GM18868 (cell line): ENCODE data around the gene NT5DC2.
A peak's percentile ranks its signal among the peaks of the same experiment; 100 is the strongest.
"Not testable (repeated sequence)": the region's sequence is repeated elsewhere in the genome, so short reads cannot be mapped to it uniquely, and the experiment has no call there.

Experiments used
- ATAC-seq: cut with Tn5 transposase; IDR thresholded peaks from one replicate; pipeline ENCODE4 v1.9.1; 2021; ENCODE audit warnings: mild to moderate bottlenecking, moderate library complexity; ENCODE audit not compliant: unreplicated experiment

The NT5DC2 gene

DNA sequence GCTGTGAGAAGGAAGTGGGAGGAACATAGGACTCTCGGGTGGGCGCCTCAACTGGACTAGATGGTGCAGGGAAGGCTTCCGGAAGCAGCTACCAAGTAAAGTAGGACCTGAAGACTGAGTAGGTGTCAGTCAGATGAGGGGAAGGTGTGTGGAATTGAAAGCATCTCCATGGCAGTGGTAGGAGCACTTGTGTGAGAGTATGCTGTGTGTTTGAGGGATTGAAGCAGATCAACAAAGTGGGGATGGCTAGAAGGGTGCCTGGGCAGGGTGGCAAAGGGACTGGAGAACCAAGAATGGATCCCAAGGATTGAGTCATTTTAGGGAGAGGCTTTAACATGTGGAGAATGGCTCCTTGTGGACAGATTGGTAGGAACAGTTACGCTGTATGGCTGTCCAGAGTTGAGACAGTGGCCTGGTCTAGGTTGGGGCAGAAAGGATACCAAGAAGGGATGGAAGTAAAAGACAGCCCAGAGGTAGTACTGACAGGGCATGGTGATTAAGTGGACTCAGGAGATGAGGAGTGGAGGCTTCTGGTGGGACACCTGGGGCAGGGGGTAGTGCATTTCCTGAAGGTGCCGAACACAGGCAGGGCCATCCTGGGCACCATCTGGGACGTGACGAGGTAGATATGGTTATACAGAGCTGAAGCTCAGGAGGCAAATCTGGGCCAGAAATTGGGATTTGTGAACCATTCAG is 4.2 kb upstream of the NT5DC2 start:
- no peak for ATAC-seq

DNA sequence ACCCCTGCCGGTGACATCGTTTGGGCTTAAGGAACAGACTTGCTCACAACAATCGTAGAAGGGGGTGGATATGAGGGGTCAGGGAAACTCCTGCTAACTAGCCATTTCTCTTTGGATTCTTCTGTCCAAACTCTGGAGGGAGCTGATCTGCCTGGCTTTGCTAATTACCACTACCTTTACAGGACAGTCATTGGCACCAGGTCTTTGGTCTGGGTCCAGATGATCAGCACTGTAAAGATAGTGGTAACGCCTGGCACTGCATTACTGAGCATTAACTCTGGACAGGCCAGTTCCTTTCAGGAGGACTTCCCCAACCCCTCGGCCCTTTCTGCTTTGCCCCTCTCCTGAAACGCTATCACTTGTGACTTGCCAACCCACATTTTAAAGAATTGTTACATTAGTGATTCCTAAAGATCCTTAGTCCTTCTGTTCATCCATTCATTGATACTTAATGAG is 3.5 kb upstream of the NT5DC2 start:
- ATAC-seq = no peak

DNA sequence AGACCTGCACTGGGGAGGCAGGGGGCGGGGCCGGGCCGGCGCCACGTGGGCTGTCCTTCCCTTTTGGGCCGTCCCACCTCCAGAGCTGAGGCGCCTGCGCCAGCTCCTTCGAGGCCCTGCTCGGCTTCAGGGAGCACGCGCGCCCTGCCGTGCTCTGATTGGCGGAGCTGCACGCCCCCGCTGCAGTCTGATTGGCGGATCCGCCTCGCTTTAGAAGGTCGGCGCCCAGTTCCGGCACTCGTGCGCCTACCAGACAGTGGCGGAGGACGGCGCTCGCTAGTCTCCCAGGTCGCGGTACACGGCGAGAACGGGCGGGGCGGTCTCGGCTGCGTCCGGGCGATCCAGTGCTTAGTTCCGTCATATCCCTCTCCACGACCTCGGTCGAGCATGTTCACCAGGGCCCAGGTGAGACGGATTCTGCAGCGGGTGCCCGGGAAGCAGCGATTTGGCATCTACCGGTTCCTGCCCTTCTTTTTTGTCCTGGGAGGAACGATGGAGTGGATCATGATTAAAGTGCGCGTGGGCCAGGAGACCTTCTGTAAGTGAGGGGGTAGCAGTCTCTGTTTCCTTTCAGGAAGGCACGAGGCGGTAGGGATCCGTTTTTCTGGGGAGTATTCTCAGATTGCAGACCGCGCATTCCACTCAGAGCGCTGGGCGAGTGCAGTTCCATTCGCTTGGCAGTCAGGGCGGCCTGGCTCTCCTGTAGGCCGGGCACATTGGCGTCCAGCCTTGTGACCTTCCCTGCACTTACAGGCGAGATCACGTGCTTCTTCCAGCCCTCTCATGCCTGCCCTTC is 2.9 kb upstream of the NT5DC2 start, which contains the start of gene UQCC5:
Gene UQCC5, plus strand, starts transcription at position 237 of the 796 bp plus-strand sequence. Its CDS starts 151 bp downstream, at position 388.
- peak; percentile 85 for ATAC-seq

DNA sequence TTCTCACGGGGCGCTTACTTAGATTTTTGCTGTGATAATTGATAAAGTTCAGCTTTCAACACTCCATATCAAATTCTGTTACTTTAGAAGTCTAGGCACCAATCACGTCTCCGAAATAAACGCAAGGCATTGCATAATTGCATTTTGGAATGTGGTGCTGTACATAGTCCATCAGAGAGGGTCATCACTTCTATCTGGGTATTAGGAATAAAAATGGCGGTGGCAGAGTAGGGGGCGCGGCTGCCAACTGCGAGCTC is 2.4 kb upstream of the NT5DC2 start:
- ATAC-seq = no peak

DNA sequence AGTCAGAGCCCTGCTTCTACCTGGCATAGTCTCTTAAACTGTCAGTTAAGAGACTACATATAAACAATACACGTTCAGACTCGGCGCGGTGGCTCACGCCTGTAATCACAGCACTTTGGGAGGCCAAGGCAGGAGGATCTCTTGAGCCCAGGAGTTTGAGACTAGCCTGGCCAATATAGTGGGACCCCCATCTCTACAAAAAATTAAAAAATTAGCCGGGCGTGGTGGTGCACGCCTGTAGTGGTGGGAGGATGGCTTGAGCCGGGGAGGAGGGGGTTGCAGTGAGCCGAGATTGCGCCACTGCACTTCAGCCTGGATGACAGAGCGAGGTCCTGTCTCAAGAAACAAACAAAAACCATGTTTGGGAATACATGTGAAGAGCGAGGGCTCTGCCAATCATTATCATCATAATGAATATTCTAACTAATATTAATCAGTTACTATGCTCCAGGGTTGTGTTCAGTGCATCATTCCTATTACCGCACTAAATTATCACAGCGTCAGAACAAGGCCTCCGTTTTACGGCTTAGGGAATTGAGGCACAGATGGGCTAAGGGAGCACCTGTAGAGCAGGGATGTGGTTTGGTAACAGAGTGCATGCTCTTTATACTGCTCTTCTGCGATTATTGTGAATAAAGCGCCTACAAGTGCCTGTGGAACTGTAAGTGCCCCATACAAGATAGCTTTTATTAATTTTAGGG is 1.9 kb upstream of the NT5DC2 start:
- ATAC-seq = no peak

DNA sequence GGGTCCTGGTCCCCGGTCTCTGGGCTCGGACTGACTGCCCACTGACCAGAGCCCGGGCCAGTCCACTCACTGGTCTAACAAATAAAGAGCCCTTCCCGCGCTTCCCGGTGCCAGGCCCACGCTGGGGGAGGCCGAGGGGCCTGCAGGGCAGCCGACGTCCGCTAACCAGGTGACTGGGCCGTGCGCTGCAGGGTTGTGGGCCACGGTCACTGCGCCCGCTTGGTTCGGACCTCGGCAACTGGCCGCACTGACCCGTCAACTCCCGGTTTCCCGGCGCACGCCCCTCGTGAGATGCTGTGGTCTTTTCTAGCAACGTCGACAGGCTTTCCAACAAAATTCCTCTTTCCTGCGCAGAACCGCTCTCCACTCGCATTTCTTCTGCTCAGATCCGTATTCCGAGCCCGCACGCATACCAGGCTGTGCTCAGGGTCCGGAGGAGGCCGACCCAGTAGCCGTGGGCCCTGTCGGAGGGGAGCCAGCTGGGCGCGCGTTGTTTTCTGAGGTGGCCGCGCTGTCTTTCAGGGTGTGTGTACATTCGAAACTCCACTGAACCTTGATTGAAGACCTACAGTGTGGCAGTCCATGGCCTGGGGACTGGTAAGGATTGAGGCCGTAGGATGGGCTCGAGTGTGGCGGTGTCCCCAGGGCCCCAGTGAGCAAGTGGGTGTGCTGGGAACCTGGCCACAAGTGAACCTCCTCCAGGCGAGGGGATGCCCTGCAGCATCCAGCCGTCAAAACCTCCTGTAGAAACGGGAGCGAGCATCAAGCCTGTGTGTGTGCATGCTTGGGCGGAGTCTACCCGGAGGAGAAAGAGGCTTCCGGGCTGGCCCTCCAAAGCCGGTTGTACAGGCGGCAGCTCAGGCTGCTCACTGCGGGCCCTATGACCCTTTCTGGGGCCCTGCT is 875 bp upstream of the NT5DC2 start:
- no peak for ATAC-seq

DNA sequence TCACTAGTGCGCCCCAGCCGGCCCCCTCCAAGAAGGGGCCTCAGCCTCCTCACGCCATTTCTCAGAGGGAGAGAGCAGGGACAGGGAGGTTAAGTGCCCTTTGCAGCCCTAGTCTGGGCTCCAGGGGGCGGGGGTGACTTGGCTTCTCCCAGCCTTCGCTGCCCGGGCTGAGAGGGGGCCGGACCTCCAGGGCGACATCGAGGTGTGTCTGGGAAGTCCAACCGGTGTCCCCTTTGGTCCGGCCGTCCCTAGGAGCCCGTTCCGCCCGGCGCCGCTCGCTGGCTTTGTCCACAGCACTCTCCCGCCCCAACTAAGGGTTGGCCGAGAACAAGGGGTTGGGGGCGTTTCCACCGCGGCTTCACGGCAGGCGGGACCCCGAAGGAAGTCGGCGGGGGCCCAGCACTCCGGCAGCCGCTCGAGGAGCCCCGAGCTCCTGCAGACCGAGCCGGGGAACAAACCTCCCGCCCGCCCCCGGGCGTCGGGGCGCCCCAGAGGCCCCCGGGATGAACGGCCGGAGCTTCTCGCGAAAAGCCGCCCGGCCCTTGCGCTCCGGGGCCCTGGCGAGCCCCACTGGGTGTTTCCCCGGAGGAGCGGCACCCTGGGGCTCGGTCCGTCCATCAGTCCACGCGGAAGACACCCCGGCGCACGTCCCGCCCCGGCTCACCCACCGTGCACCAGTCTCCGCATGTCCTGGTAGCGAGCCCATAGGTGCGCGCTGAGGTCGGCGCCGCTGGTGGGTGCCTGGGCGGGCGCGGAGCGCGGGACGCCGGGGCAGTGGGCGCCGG is 627 bp downstream of the NT5DC2 start:
- no peak for ATAC-seq

DNA sequence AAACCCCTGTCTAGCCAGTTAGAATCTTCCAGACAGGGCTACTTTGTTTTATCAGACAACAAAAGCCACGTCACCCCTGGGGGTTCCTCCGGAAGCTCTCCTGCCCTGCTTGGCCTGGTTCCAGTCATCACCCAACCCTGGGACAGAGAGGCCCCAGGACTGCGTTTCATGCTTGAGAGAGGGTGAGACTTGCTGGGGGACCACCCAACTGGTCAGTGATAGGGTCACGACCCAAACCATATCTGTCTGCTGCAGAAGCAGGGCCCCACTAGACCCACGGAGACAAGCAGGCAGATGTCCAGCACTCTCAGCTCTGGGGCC is 1.2 kb downstream of the NT5DC2 start:
- no peak for ATAC-seq

DNA sequence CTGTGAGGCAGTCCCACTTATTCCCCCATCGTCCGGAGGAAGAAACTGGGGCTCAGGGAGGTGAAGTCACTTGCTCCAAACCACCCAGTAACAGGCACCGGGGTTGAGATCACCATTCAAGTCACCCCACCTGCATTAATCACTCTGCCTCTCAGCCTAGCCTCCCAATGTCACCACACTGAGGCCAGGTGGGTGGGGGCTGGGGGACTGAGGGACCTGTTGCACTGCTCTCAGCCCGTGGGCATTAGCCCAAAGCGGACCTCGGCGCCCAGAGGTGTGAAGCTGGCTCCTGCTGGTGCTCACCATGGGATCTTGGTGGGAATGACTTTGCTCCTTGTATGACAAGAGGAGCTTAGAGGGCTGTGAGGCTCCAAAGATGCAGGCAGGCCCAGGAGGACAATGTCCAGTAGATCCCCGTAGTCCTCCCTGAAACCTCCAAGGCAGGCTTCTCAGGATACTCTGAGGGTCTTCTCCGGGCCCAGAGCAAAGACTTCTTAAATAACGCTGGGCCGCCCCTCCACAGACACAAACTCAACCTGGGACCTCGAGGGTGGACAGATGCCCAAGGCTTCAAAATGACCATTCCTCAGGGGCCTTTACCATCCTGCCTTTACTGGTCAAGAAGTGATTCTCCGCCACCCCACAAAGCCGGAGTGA is 1.7 kb downstream of the NT5DC2 start:
- ATAC-seq = no peak

DNA sequence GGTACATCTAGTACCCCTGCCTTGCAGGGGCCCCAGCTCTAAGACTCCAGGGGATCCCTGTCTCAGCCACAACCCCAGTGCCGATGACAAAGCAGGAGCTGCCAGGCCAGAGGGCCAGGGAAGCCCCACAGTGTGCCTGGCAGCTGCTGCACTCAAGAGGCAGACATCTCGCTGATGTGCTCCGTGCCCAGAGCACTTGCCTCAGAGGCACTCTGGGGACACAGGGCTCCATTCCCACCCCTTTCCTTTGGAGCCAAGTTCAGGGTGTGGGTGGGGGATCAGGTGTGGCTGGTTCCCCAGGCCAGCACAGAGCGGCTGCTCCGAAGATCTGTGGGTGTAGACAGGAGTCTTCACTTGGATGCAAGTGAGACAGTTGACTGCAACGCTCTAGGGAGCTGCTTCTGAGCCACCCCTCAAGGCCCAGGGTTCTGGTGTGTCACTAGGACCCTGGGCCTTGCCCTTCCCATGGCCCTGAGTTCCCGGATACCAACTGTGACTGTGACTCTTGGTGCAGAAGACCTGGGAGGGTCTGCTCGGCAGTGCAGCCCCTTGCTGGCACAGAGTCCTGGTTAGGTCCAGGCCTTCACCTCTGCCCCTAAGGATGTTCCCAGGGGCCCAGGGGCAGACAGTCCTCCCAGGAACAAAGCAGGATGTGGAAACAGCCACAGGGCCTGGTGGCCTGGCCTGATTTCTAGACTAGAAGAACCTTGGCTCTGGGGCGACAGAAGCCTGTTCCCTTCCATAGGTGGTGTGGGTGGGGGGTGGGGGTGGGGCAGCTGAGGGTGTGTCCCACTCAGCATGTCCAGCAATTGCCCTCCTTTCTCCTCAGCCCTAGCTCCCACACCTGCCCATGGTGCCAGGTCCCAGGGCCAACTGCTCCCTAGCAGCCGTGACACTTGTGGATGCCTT is 2.5 kb downstream of the NT5DC2 start:
- ATAC-seq = no peak

DNA sequence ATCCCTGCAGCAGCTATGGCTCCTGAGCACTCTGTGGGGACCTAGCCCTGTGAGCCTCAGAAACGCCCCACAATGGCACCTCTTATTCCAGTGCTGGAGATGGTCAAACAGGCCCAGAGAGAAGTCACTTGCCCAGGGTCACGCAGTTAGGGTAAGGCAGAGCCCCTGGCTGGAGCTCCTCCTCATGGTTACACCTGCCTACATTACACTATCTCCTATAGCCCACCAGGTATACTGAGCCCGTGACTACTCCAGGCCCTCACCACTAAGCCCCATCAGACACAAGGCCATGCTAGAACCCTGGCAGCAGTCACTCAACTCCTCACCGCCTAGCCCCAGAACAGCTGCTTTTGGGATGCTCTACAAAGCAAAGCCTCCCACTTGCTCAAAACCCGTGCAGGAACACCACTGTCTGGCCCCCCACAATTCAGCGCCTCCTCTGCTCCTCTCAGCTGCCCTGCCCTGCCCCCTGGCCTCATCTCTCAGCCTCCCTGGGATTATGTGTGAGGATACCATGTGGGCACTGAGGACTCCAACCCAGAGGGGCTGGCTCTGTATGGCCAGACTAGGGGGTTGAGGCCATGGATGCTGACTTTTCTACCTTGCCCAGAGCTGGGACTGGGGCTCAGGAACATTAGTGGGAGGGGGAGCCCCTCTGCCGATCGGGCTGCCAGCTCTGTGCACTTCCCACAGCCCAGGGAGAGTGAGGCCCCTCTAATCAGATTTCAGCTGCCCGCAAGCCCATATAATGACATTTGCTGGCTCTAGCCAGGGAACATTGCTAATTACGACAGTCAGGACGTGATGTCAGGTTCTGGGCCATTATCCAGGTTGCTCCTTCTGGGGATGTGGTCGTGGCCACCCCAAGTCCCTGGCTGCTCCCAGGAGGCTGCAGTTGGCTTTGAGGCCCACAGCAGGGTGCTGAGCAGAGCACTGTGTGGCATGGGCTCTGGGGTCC is 4.0 kb downstream of the NT5DC2 start:
- no peak for ATAC-seq

DNA sequence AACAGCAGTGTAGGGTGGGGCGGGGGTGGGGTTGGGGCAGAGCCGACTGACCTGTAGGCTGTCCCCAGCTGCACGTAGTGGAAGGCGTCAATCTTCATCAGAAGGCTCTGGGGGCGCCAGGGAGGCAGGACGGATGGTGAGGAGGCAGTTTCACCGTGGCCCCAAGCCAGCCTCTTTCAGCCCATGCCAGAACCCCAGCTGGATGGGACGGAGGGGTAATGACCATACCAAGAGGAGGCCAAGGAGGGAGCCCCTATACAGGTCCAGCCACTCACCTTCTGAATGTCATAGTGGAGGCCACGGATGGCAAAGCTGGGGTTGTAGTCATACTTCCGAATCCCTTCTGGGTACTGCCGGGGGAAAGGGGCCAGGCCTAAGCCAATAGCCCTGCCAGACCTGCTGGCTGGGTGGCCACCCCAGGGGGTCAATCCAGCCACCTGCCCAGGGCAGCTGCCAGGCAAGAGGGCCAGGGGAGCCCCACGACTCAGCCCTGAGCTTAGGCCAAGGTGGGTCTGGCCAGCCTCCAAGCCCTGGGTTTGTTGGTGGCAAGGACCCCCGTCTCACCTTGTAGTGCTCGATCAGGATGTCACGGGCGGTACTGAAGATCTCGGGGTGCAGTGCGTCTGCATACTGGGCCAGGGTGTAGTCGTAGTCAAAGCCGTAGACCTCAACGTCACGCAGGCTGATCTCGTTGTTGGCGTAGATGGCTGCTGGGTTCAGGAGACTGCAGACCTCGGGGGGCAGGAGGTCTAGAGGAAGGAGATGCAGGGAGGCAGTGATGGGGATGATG is 4.9 kb downstream of the NT5DC2 start:
- ATAC-seq = no peak

DNA sequence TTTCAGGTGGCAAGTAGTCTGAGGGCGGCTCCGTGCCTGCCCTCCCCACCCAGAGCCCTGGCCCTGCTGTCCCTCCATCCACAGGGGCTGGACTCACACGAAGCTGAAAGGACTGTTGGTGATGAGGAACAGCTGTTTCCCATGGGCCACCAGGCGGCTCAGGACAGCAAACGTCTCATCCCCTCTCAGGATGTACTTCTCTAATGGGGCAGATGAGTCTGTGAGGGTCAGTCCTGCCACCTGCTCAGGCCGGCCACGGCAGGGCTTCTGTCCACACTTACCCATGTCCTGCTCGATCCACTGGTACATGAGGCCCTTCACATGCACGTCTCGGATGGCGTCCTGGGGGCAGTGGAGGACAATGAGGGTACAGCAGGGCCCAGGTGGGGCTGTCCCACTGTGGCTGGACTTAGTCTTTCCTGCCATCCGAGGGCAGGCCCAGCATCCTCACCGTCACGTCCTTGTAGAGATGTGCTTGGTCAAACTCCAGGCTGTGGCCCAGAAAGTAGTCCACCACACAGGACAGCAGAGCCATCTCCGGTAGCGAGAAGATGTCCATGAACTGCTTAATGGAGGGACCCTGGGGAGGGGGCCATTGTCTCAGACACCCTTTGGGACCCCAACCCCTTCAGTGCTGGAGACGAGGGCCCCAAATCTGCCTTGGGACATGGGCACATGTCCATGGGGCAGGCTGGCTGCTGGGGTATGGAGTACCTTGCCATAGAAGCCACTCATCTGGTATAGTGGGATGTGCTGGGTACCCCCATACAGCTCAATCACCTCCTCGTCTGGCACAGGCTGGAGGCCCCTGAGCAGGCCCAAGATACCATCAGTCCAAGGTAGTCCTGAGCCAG is 5.7 kb downstream of the NT5DC2 start:
- no peak for ATAC-seq

DNA sequence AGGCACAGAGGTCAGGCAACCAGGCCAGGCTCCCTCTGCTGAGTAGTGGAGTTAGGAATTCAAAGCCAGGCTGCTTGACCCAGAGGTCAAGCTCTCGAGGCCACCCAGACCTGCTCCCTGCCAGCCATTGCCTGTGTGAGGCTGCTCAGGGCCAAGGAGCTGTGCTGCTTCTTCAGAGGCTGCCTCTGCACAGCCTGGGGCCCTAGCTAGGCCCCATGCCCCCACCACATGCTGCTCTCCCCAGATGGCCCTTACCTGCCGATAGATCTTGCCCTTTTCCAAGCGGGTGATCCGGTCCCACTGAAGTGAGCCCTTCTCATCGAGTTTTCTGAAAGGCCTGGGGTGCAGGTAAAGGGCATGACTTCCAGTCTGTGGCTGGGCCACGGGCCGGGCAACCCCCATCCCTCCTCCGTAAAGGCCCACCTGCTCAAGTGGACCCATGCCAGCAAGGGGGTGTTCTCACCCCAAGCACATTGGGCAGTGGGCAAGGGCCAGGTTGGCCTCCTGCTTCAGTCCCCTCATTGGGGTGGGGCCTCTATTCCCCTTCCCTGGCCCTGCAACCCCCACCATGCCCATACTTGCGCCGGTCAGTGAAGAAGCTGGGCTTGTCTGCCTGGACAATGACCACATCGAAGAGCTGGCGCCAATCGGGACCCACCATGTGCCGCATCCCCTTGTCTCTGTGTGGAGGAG is 6.5 kb downstream of the NT5DC2 start:
- ATAC-seq = no peak

DNA sequence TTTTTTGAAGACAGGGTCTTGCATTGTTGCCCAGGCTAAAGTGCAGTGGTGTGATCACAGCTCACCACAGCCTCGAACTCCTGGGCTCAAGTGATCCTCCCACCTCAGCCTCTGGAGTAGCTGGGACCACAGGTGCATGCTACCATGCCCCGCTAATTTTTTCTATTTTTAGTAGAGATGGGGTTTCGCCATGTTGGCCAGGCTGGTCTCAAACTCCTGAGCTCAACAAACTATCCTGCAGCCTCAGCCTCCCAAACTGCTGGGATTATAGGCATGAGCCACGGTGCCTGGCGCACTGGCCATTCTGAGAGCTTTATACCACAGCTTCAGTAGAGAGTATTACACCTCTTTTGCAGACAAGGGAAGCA is 7.0 kb downstream of the NT5DC2 start:
- ATAC-seq = not testable (repeated sequence)
